Kidney (tissue), 14 donors: ENCODE results near the gene MAP2K2. TPM values are rescaled to one million over a fixed set of nuclear protein-coding genes. Genes with fewer than 3 reads are reported as not detected.

Experiments used
- DNase-seq, 5 donors: peaks; one replicate each; pipeline ENCODE4 v3.0.0-alpha.2; 2013 to 2020
- FAIRE-seq: peaks from 2 replicates; lab custom pipeline; 2012; peaks lifted over from hg19 to GRCh38; lab: Jason Lieb, UNC
- H3K27ac ChIP-seq, 2 donors: one replicate each; pipeline ENCODE4 v1.7.0; 2013; ENCODE audit warnings: low read depth in 2 of 2, low read length in 2 of 2, inconsistent platforms in 1 of 2
- H3K27me3 ChIP-seq: one replicate; pipeline ENCODE4 v1.7.1; 2013; ENCODE audit warnings: low read length, inconsistent platforms; ENCODE audit not compliant: control insufficient read depth, insufficient read depth
- H3K36me3 ChIP-seq, 3 donors: one replicate each; pipeline versions ENCODE4 v1.7.0 to v1.7.1; 2013; ENCODE audit warnings: low read length in 3 of 3, control low read depth in 1 of 3, inconsistent platforms in 1 of 3; ENCODE audit not compliant: insufficient read depth in 3 of 3, control insufficient read depth in 2 of 3
- H3K4me1 ChIP-seq, 3 donors: one replicate each; pipeline versions ENCODE4 v1.7.0 to v1.7.1; 2013; ENCODE audit warnings: low read length in 3 of 3, inconsistent platforms in 1 of 3, low read depth in 1 of 3; ENCODE audit not compliant: control insufficient read depth in 2 of 3, insufficient read depth in 2 of 3
- H3K4me3 ChIP-seq, 3 donors: one replicate each; pipeline versions ENCODE4 v1.7.0 to v1.8.1; 2013; ENCODE audit warnings: low read length in 3 of 3, control low read depth in 1 of 3, inconsistent platforms in 1 of 3
- H3K9ac ChIP-seq, 3 donors: one replicate each; pipeline versions ENCODE4 v1.7.0 to v1.7.1; 2013; ENCODE audit warnings: low read length in 3 of 3, control low read depth in 1 of 3, inconsistent platforms in 1 of 3
- H3K9me3 ChIP-seq, 3 donors: one replicate each; pipeline versions ENCODE4 v1.7.0 to v1.7.1; 2013; ENCODE audit warnings: low read length in 3 of 3, control low read depth in 1 of 3, inconsistent platforms in 1 of 3; ENCODE audit not compliant: control insufficient read depth in 2 of 3, insufficient read depth in 1 of 3
- intact Hi-C: fragments of 100-400 bp; cut with DNase I; formaldehyde crosslinking; loops from one replicate; pipeline ENCODE4 v1.11.1; 2022
- polyA plus RNA-seq: library from polyadenylated mRNA; stranded (reverse); fragments of 350-450 nt; fragmentation: Illumina TruSeq; extraction: RNeasy Lipid Tissue Mini Kit (QIAGEN cat#74804); gene quantifications from one replicate; pipeline ENCODE4 v1.2.3, GENCODE V29; 2014; ENCODE audit warnings: low read depth, low replicate concordance; ENCODE audit not compliant: insufficient read depth
- total RNA-seq: library from RNA; stranded (reverse); fragmentation: NEBNext Ultra II Directional; extraction: Animal tissue kit (Norgen Biotek cat#: 25700); gene quantifications from one replicate; pipeline ENCODE4 v1.2.1, GENCODE V29; 2021
- TF ChIP-seq, protein P1 (sequence below): IDR thresholded peaks from 3 replicates; pipeline ENCODE4 v1.5.1; 2012; ENCODE audit warnings: mild to moderate bottlenecking, moderate library complexity, borderline replicate concordance; ENCODE audit not compliant: insufficient read depth; ENCODE audit errors: extremely low read depth
- donor health status: control.
- donor health status: control.
- donor health status: control.
- donor health status: control.
- donor health status: control.
- donor health status: DM: yes; HTN: yes; CAD: no.
- donor health status: Normal renal cell carcinoma (clear cell type).

Gene MAP2K2
- total and polyA plus RNA-seq, 2 donors from 2014 or later = 105 to 138 TPM

DNA sequence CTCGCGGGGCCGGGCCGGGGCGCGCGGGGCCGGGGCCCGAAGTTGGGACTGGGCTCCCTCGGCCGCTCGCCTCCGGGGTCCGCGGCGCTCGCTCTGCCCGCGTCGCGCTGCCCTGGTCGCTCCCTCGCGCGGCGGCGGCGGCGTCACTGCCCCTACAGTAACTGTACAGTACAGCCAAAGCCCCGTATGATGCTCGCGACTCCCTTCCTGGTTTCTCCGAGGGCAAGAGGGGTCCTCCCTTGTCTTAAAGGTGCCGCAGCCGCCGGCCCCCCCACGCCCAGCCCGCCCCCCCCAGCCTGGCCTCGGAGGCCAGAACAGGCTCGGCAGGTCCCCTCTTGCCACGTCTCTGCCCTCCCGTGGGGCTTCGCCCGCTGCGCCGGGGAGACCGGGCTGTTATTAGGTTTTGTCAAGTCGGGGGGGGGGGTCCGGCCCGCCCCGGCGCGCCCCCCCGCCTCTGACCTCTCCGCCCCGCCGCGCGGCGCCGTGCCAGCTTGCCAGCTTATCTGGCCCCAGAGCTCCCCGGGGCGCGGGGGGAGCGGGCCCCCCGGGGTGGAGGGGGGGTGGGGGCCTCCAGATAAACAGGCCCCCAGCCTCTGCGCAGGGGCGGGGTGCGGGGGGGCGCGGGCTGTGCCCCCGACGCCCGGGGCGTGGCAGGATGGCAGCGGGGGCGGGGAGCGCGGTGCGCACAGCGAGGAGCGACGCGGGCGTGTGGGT lies 57.1 kb downstream of the MAP2K2 start, which contains the start of gene ZBTB7A:
TSS of gene ZBTB7A (minus strand) at position 218 of the 714 bp plus-strand sequence. CDS start 11,667 bp downstream, outside the sequence.
- Histone ChIP-seq H3K9me3 (no peaks in the 10 kb centered on the region), H3K27me3 (no peaks in the 10 kb centered on the region), H3K27ac (peak within 1 kb of the TSS; percentile 87 to 93), H3K9ac (peak within 1 kb of the TSS in 2 of 3 donors; percentile 32 to 51), H3K36me3 (no peaks in the 10 kb centered on the region), H3K4me1 (peaks cover 0 to 22% (median 18%) of the 10 kb centered on the region in 3 donors), H3K4me3 (peak within 1 kb of the TSS; percentile 26 to 64 (median 38))
- DNase-seq (peak; percentile 78 to 96 (median 90)), FAIRE-seq (no peak)
- intact Hi-C loops = no loop called here
- TF ChIP-seq, protein P1, sequence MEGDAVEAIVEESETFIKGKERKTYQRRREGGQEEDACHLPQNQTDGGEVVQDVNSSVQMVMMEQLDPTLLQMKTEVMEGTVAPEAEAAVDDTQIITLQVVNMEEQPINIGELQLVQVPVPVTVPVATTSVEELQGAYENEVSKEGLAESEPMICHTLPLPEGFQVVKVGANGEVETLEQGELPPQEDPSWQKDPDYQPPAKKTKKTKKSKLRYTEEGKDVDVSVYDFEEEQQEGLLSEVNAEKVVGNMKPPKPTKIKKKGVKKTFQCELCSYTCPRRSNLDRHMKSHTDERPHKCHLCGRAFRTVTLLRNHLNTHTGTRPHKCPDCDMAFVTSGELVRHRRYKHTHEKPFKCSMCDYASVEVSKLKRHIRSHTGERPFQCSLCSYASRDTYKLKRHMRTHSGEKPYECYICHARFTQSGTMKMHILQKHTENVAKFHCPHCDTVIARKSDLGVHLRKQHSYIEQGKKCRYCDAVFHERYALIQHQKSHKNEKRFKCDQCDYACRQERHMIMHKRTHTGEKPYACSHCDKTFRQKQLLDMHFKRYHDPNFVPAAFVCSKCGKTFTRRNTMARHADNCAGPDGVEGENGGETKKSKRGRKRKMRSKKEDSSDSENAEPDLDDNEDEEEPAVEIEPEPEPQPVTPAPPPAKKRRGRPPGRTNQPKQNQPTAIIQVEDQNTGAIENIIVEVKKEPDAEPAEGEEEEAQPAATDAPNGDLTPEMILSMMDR = no peak

DNA sequence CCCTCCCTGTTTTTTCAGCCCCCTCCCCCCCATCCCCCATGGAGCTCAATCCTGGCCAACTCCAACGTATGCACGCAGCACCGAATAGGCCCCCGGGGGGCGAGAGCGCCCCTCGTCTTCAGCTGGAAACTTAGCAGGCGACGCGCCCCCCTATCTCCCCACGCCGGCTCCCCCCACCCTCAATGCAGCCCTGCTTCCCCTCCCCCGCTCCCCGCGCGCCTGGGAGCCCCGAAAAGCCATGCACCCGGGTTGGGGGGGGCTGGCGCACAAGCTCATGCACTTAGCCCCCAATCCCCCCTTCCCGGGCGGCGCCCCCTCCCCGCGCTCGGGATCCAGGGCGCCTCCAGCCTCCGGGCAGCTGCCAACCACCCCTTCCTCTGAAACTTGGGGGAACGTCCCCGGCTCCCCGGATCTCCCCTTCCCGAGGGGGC lies 57.7 kb downstream of the MAP2K2 start:
- FAIRE-seq (no peak), DNase-seq (no peak)
- H3K4me3 ChIP-seq = peak overlapping the region; percentile 26 to 64 (median 34)
- no peaks in the 10 kb centered on the region for H3K36me3 ChIP-seq
- intact Hi-C loops = no loop called here
- TF ChIP-seq, protein P1 = no peak
- no peaks in the 10 kb centered on the region for H3K27me3 ChIP-seq
- peaks cover 0 to 26% (median 22%) of the 10 kb centered on the region in 3 donors for H3K4me1 ChIP-seq
- no peaks in the 10 kb centered on the region for H3K9me3 ChIP-seq
- peak overlapping the region in 1 of 3 donors; percentile 32 for H3K9ac ChIP-seq
- H3K27ac ChIP-seq = peak overlapping the region; percentile 87 to 93

DNA sequence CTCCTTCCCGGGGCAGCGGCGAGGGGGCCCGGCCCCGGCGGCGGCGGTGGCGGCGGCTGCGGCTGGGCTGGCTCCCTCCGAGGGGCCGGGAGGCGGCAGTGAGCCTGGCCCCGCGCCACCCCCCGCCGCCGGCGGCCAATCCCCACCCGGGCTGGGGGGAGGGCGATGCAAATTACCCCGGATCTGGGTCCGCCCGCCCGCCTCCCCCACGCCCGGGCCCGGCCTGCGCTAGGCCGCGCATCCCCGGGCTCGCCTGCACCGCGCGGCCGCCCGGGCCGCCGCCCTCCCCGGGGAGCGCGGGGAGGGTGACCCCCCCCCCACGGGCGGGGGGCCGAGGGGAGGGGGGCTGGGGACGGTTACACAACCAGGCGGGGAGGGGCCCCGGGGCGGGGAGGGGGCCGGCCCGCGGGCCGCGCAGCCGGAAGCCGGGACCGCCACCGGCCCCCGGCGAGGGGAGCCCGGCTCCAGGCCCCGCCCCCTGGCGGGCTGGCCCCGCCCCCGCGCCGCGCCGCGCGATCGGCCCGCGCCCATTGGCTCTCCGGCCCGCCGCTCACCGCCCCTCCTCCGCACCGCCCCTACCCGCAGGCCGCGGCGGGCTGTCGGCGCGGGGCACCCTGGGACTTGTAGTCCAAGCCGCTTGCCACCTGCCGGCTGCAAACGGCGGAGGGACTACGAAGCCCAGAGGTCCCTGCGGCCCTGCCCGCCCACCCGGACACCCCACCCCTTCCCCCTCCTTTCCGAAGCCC lies 58.3 kb downstream of the MAP2K2 start:
- peaks cover 0 to 32% (median 26%) of the 10 kb centered on the region in 3 donors for H3K4me1 ChIP-seq
- TF ChIP-seq, protein P1 = no peak
- H3K9me3 ChIP-seq = no peaks in the 10 kb centered on the region
- no peak for FAIRE-seq
- no peaks in the 10 kb centered on the region for H3K27me3 ChIP-seq
- peak; percentile 97 to 100 (median 98) for DNase-seq
- H3K4me3 ChIP-seq = no peak overlapping the region
- no peak overlapping the region for H3K9ac ChIP-seq
- intact Hi-C loops = no loop called here
- H3K27ac ChIP-seq = no peak overlapping the region
- H3K36me3 ChIP-seq = no peaks in the 10 kb centered on the region
